Body of pancreas (tissue), 4 donors: ENCODE measurements around the gene DCHS1. TPM values are rescaled to one million over a fixed set of nuclear protein-coding genes. Genes with fewer than 3 reads are reported as not detected.

Source experiments
- ATAC-seq: fragments of 150-250 bp; one replicate; pipeline ENCODE4 v1.9.1; 2016
- DNase-seq, 4 donors: peaks; one replicate each; pipeline ENCODE4 v3.0.0-alpha.2; 2019
- H3K27ac ChIP-seq, 4 donors: fragments of 200-600 bp; sonication (generic); 1 replicate in 3 of 4; 2 replicates in 1 of 4; pipeline versions ENCODE4 v1.5.1 to v1.6.1; 2016 to 2019; ENCODE audit warnings: mild to moderate bottlenecking in 1 of 4, mixed read lengths in 1 of 4, moderate library complexity in 1 of 4
- H3K27me3 ChIP-seq, 2 donors: fragments of 200-600 bp; sonication (generic); one replicate each; pipeline ENCODE4 v1.6.0; 2016; ENCODE audit warnings: mild to moderate bottlenecking in 1 of 2
- H3K36me3 ChIP-seq, 2 donors: fragments of 200-600 bp; sonication (generic); replicated peaks in 1 of 2; 2 replicates each; pipeline ENCODE4 v1.5.1; 2016; ENCODE audit warnings: low read depth in 2 of 2; ENCODE audit not compliant: insufficient read depth in 1 of 2
- H3K4me1 ChIP-seq: fragments of 200-600 bp; sonication (generic); one replicate; pipeline ENCODE4 v1.6.0; 2016
- H3K4me3 ChIP-seq, 2 donors: fragments of 200-600 bp; sonication (generic); 1 replicate in 1 of 2; 2 replicates in 1 of 2; pipeline ENCODE4 v1.5.1; 2016 to 2019
- H3K9me3 ChIP-seq, 3 donors: fragments of 200-600 bp; sonication (generic); 1 replicate in 2 of 3; 2 replicates in 1 of 3; pipeline ENCODE4 v1.5.1; 2016
- POLR2A ChIP-seq, 3 donors: fragments of 450-650 bp; IDR thresholded peaks; one replicate each; pipeline ENCODE4 v1.6.1; 2016; ENCODE audit warnings: antibody characterized with exemption in 3 of 3, mild to moderate bottlenecking in 2 of 3
- WGBS, 2 donors: methylation state at CpG; one replicate each; pipeline ENCODE4 v1.1.5; 2017; 5-methylcytosine and 5-hydroxymethylcytosine counted together
- intact Hi-C: fragments of 100-400 bp; cut with DNase I; formaldehyde crosslinking; loops from one replicate; pipeline ENCODE4 v1.15.1; 2023
- total RNA-seq, 2 donors: library from RNA; depleted of rRNA; stranded (reverse); fragments of >200 nt; gene quantifications; one replicate each; pipeline ENCODE4 v1.1.0, GENCODE V29; 2016
- TF ChIP-seq, protein P1 (sequence below), 7 experiments: fragments of 450-650 bp in 4 of 7; fragments of 200-600 bp in 3 of 7; sonication (generic) in 3 of 7; IDR thresholded peaks; one replicate each; pipeline ENCODE4 v1.5.1; 2016 to 2019; ENCODE audit warnings: antibody characterized with exemption in 7 of 7

The DCHS1 gene
- total RNA-seq, 2 donors from 2014 or later = 6.0 to 10.9 TPM

DNA sequence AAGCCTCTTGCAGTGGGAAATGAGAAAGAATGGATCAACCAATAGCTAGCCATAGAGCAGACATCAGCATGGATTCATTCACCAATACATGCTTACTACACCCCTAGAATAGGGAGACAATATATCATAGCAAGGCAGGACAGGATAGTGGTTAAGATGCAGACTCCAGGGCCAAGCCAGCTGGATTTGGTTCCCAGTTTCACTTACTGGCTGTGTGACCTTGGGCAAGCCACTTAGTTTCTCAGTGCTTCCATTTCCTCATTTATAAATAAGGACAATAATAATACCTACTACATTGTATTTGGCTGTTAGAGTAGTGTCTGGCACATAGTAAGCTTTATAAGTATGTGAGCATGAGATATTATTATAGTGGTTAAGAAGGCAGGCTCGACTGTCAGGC is 7.1 kb downstream of the DCHS1 start:
- no peak for TF ChIP-seq POLR2A (IDR thresholded peaks at IDR 0.05)
- TF ChIP-seq, protein P1, sequence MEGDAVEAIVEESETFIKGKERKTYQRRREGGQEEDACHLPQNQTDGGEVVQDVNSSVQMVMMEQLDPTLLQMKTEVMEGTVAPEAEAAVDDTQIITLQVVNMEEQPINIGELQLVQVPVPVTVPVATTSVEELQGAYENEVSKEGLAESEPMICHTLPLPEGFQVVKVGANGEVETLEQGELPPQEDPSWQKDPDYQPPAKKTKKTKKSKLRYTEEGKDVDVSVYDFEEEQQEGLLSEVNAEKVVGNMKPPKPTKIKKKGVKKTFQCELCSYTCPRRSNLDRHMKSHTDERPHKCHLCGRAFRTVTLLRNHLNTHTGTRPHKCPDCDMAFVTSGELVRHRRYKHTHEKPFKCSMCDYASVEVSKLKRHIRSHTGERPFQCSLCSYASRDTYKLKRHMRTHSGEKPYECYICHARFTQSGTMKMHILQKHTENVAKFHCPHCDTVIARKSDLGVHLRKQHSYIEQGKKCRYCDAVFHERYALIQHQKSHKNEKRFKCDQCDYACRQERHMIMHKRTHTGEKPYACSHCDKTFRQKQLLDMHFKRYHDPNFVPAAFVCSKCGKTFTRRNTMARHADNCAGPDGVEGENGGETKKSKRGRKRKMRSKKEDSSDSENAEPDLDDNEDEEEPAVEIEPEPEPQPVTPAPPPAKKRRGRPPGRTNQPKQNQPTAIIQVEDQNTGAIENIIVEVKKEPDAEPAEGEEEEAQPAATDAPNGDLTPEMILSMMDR (IDR thresholded peaks at IDR 0.05) = no peak
- Histone ChIP-seq H3K4me1 (no peaks in the 10 kb centered on the region), H3K9me3 (no peaks in the 10 kb centered on the region), H3K36me3 (no peaks in the 10 kb centered on the region), H3K27ac (no peak overlapping the region), H3K4me3 (no peak overlapping the region), H3K27me3 (no peaks in the 10 kb centered on the region)
- intact Hi-C loops = no loop called here
- DNase-seq (no peak), ATAC-seq (no peak)
- 63% methylated on average over 1 of the region's 1 CpG for WGBS, 2 donors

DNA sequence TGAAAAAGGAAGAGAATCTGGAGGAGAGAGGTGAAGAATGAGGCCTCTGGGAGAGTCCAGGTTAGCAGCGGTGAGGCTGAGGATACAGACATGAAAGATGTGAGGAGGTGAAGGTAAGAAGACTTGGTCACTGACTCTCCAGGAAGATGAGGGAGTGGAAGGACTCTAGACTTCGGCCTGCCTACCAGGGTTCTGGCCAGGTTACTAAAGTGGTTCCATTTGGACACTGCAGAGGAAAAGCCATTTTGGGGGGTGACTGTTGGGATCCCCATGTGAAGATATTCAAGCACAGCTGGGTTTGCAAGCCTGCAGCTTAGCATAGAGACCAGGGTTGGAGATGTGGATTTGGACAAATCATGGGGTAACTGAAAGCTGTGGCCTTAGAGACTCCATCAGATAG is 7.8 kb downstream of the DCHS1 start:
- H3K36me3 ChIP-seq = no peaks in the 10 kb centered on the region
- intact Hi-C loops = no loop called here
- no peak for ATAC-seq
- peak overlapping the region in 1 of 4 donors; percentile 30 for H3K27ac ChIP-seq
- no peak overlapping the region for H3K4me3 ChIP-seq
- no peak for TF ChIP-seq POLR2A (IDR thresholded peaks at IDR 0.05)
- TF ChIP-seq, protein P1 (IDR thresholded peaks at IDR 0.05) = no peak
- H3K4me1 ChIP-seq = no peaks in the 10 kb centered on the region
- H3K9me3 ChIP-seq = no peaks in the 10 kb centered on the region
- WGBS, 2 donors = 86 to 100% methylated on average over 2 of the region's 2 CpGs
- H3K27me3 ChIP-seq = no peaks in the 10 kb centered on the region
- DNase-seq = no peak

DNA sequence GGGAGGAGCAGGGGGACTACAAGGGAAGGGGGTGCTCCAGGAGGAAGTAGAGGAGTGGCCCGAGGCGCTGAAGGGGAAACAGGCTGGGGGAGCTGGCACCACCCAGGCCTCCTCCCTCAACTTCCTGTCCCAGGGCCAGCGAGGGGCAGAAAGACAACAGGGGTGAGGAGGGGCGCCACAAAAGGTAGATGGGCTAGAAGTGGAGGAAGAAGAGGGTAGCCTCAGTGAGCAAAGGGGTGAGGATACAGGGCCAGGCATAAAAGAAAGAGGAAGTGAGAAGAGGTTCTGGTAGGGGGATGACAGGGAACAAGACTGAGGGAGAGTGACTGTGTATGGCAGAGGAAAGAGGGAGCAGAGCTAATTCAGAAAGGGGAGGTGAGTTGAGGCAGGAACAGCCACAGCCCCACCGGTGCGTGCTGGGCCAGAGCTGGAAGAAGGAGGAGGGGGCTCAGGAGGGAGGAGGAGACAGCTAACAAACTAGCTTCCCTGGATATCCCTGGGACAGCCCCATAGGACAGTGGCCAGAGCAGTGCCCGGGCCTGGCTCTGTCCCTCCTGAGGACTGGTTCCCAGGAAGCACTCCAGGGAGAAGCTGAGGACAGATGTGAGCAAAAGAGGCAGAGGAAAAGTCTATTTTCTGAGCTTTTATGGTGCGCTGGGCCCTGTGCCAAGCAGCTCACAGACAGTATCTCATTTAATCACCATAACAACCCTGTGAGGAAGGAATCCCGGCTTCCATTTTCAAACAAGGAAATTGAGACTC is 8.5 kb downstream of the DCHS1 start:
- intact Hi-C loops = no loop called here
- DNase-seq (no peak), ATAC-seq (peak; percentile 26)
- H3K4me1 ChIP-seq = no peaks in the 10 kb centered on the region
- H3K27ac ChIP-seq = peak overlapping the region in 1 of 4 donors; percentile 30
- H3K36me3 ChIP-seq = no peaks in the 10 kb centered on the region
- no peak overlapping the region for H3K4me3 ChIP-seq
- no peaks in the 10 kb centered on the region for H3K27me3 ChIP-seq
- no peaks in the 10 kb centered on the region for H3K9me3 ChIP-seq
- 54 to 74% methylated on average over 8 to 9 of the region's 9 CpGs for WGBS, 2 donors
- no peak for TF ChIP-seq POLR2A (IDR thresholded peaks at IDR 0.05)
- TF ChIP-seq, protein P1 (IDR thresholded peaks at IDR 0.05) = no peak

DNA sequence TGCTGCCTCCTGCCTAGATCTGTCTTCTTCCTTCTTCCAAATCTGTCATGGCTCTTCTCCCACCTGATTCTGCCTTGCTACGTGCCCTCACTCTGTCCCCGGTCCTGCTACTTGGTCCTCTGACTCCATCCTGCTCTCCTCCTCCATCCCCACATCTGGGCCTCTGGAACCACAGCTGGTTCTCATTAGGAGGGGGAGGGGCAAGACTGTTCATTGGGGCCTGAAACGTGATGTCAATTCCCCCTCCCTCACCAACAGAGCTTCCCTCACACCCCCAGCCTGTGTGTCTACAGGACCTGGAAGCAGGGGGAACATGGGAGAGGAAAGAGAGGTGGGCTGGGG is 9.1 kb downstream of the DCHS1 start:
- TF ChIP-seq, protein P1 (IDR thresholded peaks at IDR 0.05) = no peak
- no peak for TF ChIP-seq POLR2A (IDR thresholded peaks at IDR 0.05)
- no peaks in the 10 kb centered on the region for H3K36me3 ChIP-seq
- intact Hi-C loops = no loop called here
- ATAC-seq (peak; percentile 15), DNase-seq (no peak)
- peak overlapping the region in 1 of 4 donors; percentile 30 for H3K27ac ChIP-seq
- H3K9me3 ChIP-seq = no peaks in the 10 kb centered on the region
- no peak overlapping the region for H3K4me3 ChIP-seq
- 55 to 63% methylated on average over 3 of the region's 3 CpGs for WGBS, 2 donors
- H3K27me3 ChIP-seq = no peaks in the 10 kb centered on the region
- H3K4me1 ChIP-seq = no peaks in the 10 kb centered on the region

DNA sequence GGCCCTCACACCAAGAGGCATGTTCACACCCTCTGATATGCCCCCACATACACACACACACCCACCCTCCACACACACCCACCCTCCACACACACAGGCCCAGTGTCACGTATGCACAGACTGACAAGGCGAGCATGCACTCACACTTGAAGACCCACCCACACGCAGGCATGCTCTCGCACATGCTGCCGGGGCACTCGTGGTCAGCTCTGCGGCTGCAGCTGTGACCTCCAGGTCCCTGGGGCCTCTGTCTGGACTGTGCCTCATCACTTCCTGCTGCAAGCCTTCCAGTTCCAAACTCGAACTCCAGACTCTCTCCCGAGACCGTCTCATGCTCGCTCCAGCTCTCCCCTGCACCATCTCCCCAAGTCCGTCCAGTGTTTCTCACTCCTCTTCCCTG is 9.5 kb downstream of the DCHS1 start:
- DNase-seq (peak in 1 of 4 donors; percentile 55), ATAC-seq (peak; percentile 45)
- Histone ChIP-seq H3K4me1 (no peaks in the 10 kb centered on the region), H3K36me3 (no peaks in the 10 kb centered on the region), H3K27me3 (no peaks in the 10 kb centered on the region), H3K27ac (no peak overlapping the region), H3K9me3 (no peaks in the 10 kb centered on the region), H3K4me3 (no peak overlapping the region)
- no peak for TF ChIP-seq POLR2A (IDR thresholded peaks at IDR 0.05)
- TF ChIP-seq, protein P1 (IDR thresholded peaks at IDR 0.05) = no peak
- 74 to 79% methylated on average over 10 to 12 of the region's 12 CpGs for WGBS, 2 donors
- intact Hi-C loops = no loop called here
